NAMALWA (cell line): ENCODE data around the gene NKIRAS1.
"Not testable (repeated sequence)": the region's sequence is repeated elsewhere in the genome, so short reads cannot be mapped to it uniquely, and the experiment has no call there.

Source experiments
- DNase-seq: peaks from one replicate; pipeline ENCODE4 v3.0.0-alpha.2; 2015; ENCODE audit warnings: low spot score

Gene NKIRAS1

DNA sequence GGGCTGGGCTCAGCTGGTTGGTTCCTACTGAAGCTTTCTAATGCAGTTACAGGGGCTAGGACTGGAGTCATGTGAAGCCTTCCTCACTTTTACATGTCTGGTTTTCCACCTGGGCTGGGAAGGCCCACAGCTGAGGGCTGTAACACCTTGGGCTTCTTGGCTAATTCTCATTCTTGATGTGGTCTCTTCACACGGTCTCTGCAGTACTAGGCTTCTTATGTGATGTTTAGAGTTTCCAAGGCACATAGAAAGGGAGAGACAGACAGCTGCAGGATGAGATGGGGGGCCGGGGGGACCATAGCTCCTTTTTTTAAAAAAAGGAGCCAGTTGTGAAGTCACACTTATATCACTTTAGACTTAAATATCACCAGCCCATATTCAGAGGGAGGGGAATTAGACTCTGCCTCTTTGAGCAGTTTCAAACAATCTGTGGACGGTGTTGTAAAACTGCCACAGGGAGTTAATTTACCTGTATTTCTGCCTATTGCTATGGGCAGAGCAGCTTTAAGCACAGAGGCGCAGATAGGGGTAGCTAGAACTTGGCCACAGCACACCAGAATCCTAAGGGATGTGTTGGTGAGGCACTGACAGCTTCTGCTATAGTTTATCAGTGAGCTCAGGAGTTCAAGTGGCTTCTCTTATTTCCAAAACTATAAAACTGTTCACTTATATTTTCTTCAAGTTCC lies 46.7 kb downstream of the NKIRAS1 start:
- DNase-seq = no peak

DNA sequence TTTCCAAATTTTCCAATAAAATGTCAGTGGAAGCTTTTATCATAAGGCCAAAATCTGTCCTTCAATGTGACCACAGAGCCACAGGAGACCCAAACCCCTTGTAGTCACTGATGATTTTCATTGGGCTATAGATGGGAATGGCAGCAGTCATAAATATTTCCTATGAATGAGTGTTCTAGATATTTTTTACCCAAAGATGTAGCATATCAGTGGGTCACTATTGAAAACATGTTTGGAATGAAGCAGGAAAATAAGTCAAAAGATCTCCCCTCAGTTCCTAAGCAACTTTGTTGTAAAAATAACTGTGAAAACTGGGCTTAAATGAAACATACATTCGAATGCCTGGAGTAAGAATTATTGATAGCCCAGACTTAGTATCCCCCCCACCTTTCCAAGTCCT lies 49.0 kb downstream of the NKIRAS1 start:
- DNase-seq = no peak

DNA sequence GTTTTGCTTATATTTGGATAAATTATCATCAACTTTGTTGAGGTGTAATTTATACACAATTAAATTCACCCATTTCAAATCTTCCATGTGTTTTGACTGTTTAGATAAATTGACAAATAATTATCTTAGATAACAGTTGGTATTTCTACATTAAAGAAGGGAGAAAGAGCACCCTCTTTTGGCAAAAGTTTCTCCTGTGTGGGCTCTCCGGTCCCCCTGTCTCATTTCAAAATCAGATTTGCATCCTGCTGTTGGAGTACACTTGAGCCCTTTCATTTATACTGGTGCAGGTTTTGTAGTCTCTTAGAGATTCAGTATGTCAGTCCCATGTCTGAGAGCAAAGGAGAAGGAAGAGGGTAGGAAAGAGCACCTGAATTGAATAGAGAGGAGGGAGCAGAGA lies 49.4 kb downstream of the NKIRAS1 start:
- peak; percentile 39 for DNase-seq

GRCh38 chr3:23865595-23866396 lies 51.0 kb downstream of the NKIRAS1 start:
- peak; percentile 34 for DNase-seq

DNA sequence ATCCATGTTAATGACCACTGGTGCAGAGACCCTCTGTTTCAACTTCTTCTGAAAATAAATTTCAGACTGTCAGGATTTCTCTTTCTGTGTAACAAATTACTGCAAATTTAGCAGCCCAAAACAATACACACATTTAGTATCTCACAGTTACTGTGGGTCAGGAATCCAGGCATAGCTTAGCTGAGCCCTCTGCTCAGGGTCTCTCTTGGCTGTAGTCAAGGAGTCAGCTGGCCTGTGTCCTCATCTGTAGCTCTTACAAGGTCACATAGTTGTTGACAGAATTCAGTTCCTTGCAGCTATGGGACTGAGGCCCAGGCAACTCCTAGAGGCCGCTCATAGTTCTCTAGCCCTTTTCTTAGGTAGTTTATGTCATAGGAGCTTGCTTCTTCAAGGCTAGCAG lies 51.9 kb downstream of the NKIRAS1 start:
- DNase-seq = no peak

DNA sequence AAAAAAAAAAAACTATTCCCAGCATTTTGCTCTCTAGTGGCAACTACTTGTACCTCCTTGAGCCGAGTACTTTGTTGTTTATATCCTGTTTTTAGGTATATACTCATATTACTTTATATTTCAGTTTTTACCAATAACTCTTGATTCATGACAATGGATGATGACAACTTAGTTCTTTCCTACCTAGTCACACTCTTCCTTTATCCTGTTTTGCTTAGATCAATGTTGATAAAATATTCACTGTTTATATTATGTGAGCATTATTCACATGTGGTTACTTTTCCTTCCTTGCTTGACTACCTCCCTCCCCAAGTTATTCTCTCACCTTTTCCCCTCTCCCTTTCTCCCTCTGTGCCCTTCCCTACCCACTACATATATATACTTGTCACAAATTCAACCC lies 53.7 kb downstream of the NKIRAS1 start:
- DNase-seq = no peak

DNA sequence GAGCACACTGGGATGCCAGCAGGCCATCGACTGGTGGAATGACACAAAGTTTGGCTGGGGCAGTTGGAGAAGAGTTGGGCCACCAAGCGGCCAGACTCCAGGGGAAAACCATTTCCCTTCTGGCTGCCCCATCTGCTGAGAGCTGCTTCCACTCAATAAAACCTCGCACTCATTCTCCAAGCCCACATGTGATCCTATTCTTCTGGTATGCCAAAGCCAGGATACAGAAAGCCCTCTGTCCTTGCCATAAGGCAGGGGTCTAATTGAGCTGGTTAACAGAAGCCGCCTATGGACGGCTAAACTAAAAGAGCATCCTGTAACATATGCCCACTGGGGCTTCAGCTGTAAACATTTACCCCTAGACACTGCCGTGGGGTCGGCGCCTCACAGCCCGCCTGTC lies 55.1 kb downstream of the NKIRAS1 start:
- no peak for DNase-seq

DNA sequence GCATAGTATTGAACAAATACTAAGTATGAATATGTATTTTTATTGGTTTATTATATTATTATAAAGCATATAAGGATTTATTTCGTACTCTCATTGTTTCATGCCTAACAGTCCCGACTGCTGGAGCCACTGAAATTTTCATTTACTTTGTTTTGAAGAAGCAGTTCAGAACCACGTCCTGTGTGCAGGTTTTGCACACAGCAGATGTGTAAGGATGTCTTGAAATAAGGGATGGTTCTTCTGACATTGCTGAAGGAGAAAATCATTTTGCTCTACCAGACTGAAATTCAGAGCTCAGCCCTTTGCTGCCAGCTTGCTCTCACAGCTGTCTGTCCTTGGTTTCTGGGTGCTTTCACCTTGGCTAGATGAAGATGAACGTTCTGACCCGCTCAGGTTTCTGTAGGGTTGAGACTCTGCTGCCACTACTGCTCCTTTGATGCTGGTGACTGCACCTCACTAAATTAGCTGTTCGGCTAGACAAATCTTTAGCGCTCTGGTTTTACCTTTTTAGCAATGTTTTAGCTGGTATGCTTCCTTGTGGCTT lies 56.9 kb downstream of the NKIRAS1 start:
- no peak for DNase-seq

DNA sequence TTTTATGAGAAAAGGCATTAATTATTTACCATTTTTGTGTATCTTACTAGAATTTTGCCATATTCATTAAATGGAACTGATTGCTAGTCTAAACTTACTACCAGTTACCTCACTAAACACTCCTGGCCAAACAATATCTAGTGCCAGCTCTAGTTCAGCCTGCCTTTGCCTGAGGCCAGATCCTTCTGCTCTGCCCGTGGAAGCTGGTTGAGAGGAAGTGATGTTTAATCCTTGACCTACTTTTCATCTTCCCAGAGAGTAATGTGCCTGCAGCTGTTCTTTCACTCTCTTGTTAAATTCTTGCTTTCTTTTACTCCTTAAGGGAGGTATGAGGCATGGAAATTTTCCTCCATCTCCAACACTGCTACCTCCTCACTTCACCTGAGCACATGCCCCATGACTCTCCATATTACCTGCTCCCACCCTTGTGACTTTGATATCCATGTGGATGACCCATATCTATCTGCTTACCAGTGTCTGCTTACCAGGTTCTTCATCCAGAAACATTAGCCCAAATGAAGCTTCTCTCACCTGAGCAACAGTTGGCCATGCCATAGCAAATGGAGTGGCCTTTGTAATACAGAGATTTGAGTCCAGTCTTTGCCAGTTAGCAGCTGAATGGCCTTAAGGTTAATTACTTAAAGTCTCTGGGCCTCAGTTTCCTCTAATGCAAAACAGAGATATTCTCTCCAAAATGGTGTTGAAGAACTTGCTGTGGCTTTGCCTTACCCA lies 57.6 kb downstream of the NKIRAS1 start:
- DNase-seq = no peak

DNA sequence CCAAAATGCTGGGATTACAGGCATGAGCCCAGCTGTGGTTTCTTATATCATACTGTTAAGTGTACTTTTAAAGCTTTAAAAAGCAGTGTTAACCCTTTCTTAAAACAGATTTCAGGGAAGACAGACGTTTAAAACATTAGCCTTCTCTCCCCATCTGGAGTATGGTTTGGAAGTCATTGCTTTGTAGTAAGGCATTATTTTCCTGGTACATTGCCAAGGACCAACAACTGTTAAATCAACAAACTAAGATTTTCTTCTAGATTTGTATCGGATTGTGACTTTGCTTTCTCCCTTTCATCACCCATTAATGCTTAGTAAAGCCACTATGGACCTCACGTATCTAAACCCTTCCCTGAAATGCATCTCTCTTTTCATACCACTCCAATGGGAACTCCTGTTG lies 60.5 kb downstream of the NKIRAS1 start:
- no peak for DNase-seq

DNA sequence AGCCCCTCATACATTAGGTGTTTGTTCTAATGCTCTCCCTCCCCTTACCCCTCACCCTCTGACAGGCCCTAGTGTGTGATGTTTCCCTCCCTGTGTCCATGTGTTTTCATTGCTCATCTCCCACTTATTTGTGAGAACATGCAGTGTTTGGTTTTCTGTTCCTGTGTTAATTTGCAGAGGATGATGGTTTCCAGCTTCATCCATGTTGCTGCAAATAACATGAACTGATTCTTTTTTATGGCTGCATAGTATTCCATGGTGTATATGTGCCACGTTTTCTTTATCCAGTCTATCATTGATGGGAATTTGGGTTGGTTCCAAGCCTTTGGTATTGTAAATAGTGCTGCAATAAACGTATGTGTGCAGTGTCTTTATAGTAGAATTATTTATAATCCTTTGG lies 67.3 kb downstream of the NKIRAS1 start:
- DNase-seq = not testable (repeated sequence)

GRCh38 chr3:23845326-23846216 lies 71.2 kb downstream of the NKIRAS1 start:
- DNase-seq = no peak

GRCh38 chr3:23843869-23844268 lies 72.9 kb downstream of the NKIRAS1 start:
- DNase-seq = no peak
